H1 (cell line): ENCODE measurements around the gene DES. TPM values are rescaled to one million over a fixed set of nuclear protein-coding genes. Genes with fewer than 3 reads are reported as not detected.

Experiments
- CTCF ChIA-PET: fragments of 300-600 bp; sonication (Branson Sonifier 250); formaldehyde crosslinking; loops from one replicate; lab custom pipeline; 2021; ENCODE audit not compliant: partially characterized antibody; lab: Charles Lee
- POLR2A ChIA-PET: fragments of 300-600 bp; sonication (Branson Sonifier 250); formaldehyde crosslinking; loops from one replicate; lab custom pipeline; 2021; ENCODE audit warnings: inconsistent platforms; ENCODE audit not compliant: partially characterized antibody; lab: Charles Lee
- DNase-seq, 2 experiments: peaks; one replicate each; pipeline versions ENCODE4 v3.0.0 to v3.0.0-alpha.2; 2010 to 2022; ENCODE audit warnings: low spot score in 2 of 2, low read depth in 1 of 2, mixed read lengths in 1 of 2
- FAIRE-seq: peaks from 2 replicates; lab custom pipeline; 2011; peaks lifted over from hg19 to GRCh38; lab: Jason Lieb, UNC
- H2AFZ ChIP-seq: 2 replicates; pipeline ENCODE4 v1.8.1; 2012; ENCODE audit warnings: low read length, inconsistent platforms
- H2AK5ac ChIP-seq: 2 replicates; pipeline ENCODE4 v1.6.1; 2013; ENCODE audit warnings: low read depth, low read length
- H2BK120ac ChIP-seq: replicated peaks from 2 replicates; pipeline ENCODE3; 2013; ENCODE audit warnings: low read depth, low read length, inconsistent platforms
- H2BK12ac ChIP-seq: 2 replicates; pipeline ENCODE4 v1.6.1; 2013; ENCODE audit warnings: low read depth, low read length
- H2BK15ac ChIP-seq: 2 replicates; pipeline ENCODE4 v1.6.1; 2013; ENCODE audit warnings: low read length
- H2BK20ac ChIP-seq: 2 replicates; pipeline ENCODE4 v1.6.1; 2013; ENCODE audit warnings: low read length
- H2BK5ac ChIP-seq: 2 replicates; pipeline ENCODE4 v1.6.1; 2013; ENCODE audit warnings: low read depth, low read length
- H3K14ac ChIP-seq: 2 replicates; pipeline ENCODE4 v1.6.1; 2013; ENCODE audit warnings: inconsistent platforms; ENCODE audit not compliant: insufficient read length
- H3K18ac ChIP-seq: 2 replicates; pipeline ENCODE4 v1.6.1; 2013; ENCODE audit warnings: low read length; ENCODE audit errors: extremely low read depth
- H3K23ac ChIP-seq: 2 replicates; pipeline ENCODE4 v1.6.1; 2013; ENCODE audit warnings: inconsistent platforms; ENCODE audit not compliant: insufficient read length
- H3K23me2 ChIP-seq: 2 replicates; pipeline ENCODE4 v1.6.1; 2013; ENCODE audit warnings: low read depth, low read length
- H3K27ac ChIP-seq: 2 replicates; pipeline ENCODE4 v1.6.1; 2011; ENCODE audit warnings: low read depth, low read length, inconsistent platforms
- H3K27me3 ChIP-seq, 4 experiments: replicated peaks in 1 of 4; 1 replicate in 1 of 4; 2 replicates in 3 of 4; pipeline versions ENCODE4 v1.6.1 to v1.8.1; 2011 to 2013; ENCODE audit warnings: low read length in 3 of 4, mild to moderate bottlenecking in 3 of 4, inconsistent platforms in 2 of 4, mixed read lengths in 2 of 4, moderate library complexity in 1 of 4; ENCODE audit not compliant: control insufficient read depth in 3 of 4, insufficient read depth in 3 of 4; ENCODE audit errors: extremely low read depth in 1 of 4
- H3K36me3 ChIP-seq, 4 experiments: 2 replicates each; pipeline versions ENCODE4 v1.6.1 to v1.8.1; 2011 to 2013; ENCODE audit warnings: mild to moderate bottlenecking in 4 of 4, low read length in 3 of 4, moderate library complexity in 2 of 4, control low read depth in 1 of 4, inconsistent platforms in 1 of 4; ENCODE audit not compliant: insufficient read depth in 4 of 4, control insufficient read depth in 2 of 4
- H3K4ac ChIP-seq: replicated peaks from 2 replicates; pipeline ENCODE3; 2013; ENCODE audit warnings: low read length, low read depth, mixed read lengths, inconsistent platforms; ENCODE audit not compliant: insufficient read length
- H3K4me1 ChIP-seq, 4 experiments: replicated peaks in 1 of 4; 1 replicate in 1 of 4; 2 replicates in 3 of 4; pipeline versions ENCODE4 v1.6.1 to v1.8.1; 2011 to 2013; ENCODE audit warnings: low read length in 3 of 4, inconsistent platforms in 2 of 4, mixed read lengths in 1 of 4; ENCODE audit not compliant: insufficient read depth in 4 of 4, control insufficient read depth in 3 of 4
- H3K4me2 ChIP-seq, 2 experiments: 2 replicates each; pipeline versions ENCODE4 v1.6.1 to v1.8.1; 2011 to 2013; ENCODE audit warnings: low read depth in 2 of 2, low read length in 2 of 2, control low read depth in 1 of 2, inconsistent platforms in 1 of 2, mild to moderate bottlenecking in 1 of 2; ENCODE audit not compliant: insufficient read depth in 1 of 2
- H3K4me3 ChIP-seq, 4 experiments: fragments of 200-600, 300-600 bp in 1 of 4; sonication (generic), shearing (Covaris generic), sonication (Bioruptor Twin) in 1 of 4; 2 replicates each; pipeline versions ENCODE4 v1.5.1 to v1.8.1; 2011 to 2016; ENCODE audit warnings: low read length in 4 of 4, low read depth in 3 of 4, control low read depth in 2 of 4, inconsistent platforms in 2 of 4, mild to moderate bottlenecking in 2 of 4, mixed read lengths in 1 of 4, moderate library complexity in 1 of 4; ENCODE audit not compliant: insufficient read depth in 2 of 4; ENCODE audit errors: extremely low read depth in 1 of 4
- H3K56ac ChIP-seq: replicated peaks from 2 replicates; pipeline ENCODE3; 2013; ENCODE audit warnings: low read depth, mild to moderate bottlenecking, mixed read lengths, low read length, inconsistent platforms; ENCODE audit not compliant: insufficient read length
- H3K79me1 ChIP-seq: 2 replicates; pipeline ENCODE4 v1.6.1; 2013; ENCODE audit warnings: low read depth, low read length, control low read depth
- H3K79me2 ChIP-seq, 2 experiments: 2 replicates each; pipeline versions ENCODE4 v1.6.1 to v1.8.1; 2012 to 2013; ENCODE audit warnings: low read length in 2 of 2, mild to moderate bottlenecking in 2 of 2, inconsistent platforms in 1 of 2; ENCODE audit not compliant: insufficient read depth in 2 of 2, control insufficient read depth in 1 of 2
- H3K9ac ChIP-seq, 4 experiments: replicated peaks in 1 of 4; 1 replicate in 1 of 4; 2 replicates in 3 of 4; pipeline versions ENCODE4 v1.6.1 to v1.8.1; 2011 to 2013; ENCODE audit warnings: low read depth in 3 of 4, low read length in 3 of 4, control low read depth in 2 of 4, mild to moderate bottlenecking in 2 of 4, moderate library complexity in 2 of 4, inconsistent platforms in 1 of 4; ENCODE audit errors: extremely low read depth in 1 of 4
- H3K9me3 ChIP-seq, 2 experiments: 2 replicates each; pipeline versions ENCODE4 v1.6.1 to v1.8.1; 2012 to 2013; ENCODE audit warnings: mild to moderate bottlenecking in 2 of 2, moderate library complexity in 2 of 2, control low read depth in 1 of 2, inconsistent platforms in 1 of 2, low read depth in 1 of 2, low read length in 1 of 2, mixed read lengths in 1 of 2; ENCODE audit not compliant: insufficient read depth in 2 of 2
- H4K20me1 ChIP-seq, 2 experiments: replicated peaks in 1 of 2; 2 replicates each; pipeline versions ENCODE3 to v1.8.1; 2011 to 2013; ENCODE audit warnings: inconsistent platforms in 2 of 2, low read length in 2 of 2, mild to moderate bottlenecking in 1 of 2; ENCODE audit not compliant: insufficient read depth in 2 of 2, control insufficient read depth in 1 of 2
- H4K5ac ChIP-seq: 2 replicates; pipeline ENCODE4 v1.6.1; 2013; ENCODE audit warnings: low read length, low read depth, mixed read lengths, inconsistent platforms; ENCODE audit not compliant: insufficient read length
- H4K8ac ChIP-seq: 2 replicates; pipeline ENCODE4 v1.8.0; 2013; ENCODE audit warnings: mild to moderate bottlenecking, moderate library complexity, low read length, inconsistent platforms; ENCODE audit not compliant: insufficient read depth; ENCODE audit errors: extremely low read depth
- H4K91ac ChIP-seq: replicated peaks from 2 replicates; pipeline ENCODE3; 2013; ENCODE audit warnings: low read length, mixed read lengths, inconsistent platforms; ENCODE audit not compliant: insufficient read length
- BRCA1 ChIP-seq: IDR thresholded peaks from 2 replicates; pipeline ENCODE4 v1.6.1; 2012; ENCODE audit warnings: low read depth, low read length, improper control_type of control experiment
- EGR1 ChIP-seq: IDR thresholded peaks from 2 replicates; pipeline ENCODE4 v1.6.1; 2011; ENCODE audit warnings: low read depth, low read length, borderline replicate concordance
- EP300 ChIP-seq, 2 experiments: IDR thresholded peaks; 1 replicate in 1 of 2; 2 replicates in 1 of 2; pipeline ENCODE4 v1.6.1; 2011 to 2012; ENCODE audit warnings: low read depth in 2 of 2, low read length in 2 of 2, mild to moderate bottlenecking in 2 of 2, borderline replicate concordance in 1 of 2, inconsistent platforms in 1 of 2, moderate library complexity in 1 of 2
- JUN ChIP-seq: IDR thresholded peaks from 2 replicates; pipeline ENCODE4 v1.6.1; 2011; ENCODE audit warnings: low read depth, mild to moderate bottlenecking, improper control_type of control experiment, low read length
- NANOG ChIP-seq: IDR thresholded peaks from 2 replicates; pipeline ENCODE4 v1.6.1; 2011; ENCODE audit warnings: low read length, low read depth, mild to moderate bottlenecking, inconsistent platforms; ENCODE audit not compliant: insufficient read depth, poor library complexity, severe bottlenecking
- PHF8 ChIP-seq: fragments of 200-600 bp; sonication (generic); conservative IDR thresholded peaks from 2 replicates; pipeline ENCODE4 v1.7.1; 2012; ENCODE audit warnings: low read depth, mild to moderate bottlenecking, inconsistent platforms, low read length, moderate library complexity
- POLR2AphosphoS5 ChIP-seq: IDR thresholded peaks from 2 replicates; pipeline ENCODE4 v1.6.1; 2011; ENCODE audit warnings: low read depth, low read length
- TAF1 ChIP-seq: IDR thresholded peaks from 2 replicates; pipeline ENCODE4 v1.6.1; 2011; ENCODE audit warnings: mild to moderate bottlenecking, low read depth, low read length
- TCF12 ChIP-seq: IDR thresholded peaks from 2 replicates; pipeline ENCODE4 v1.6.1; 2011; ENCODE audit warnings: low read depth, mild to moderate bottlenecking, low read length
- WGBS, 2 experiments: shearing (Covaris generic) in 1 of 2; methylation state at CpG; one replicate each; pipeline versions ENCODE4 v1.1.6 to v1.1.7; 2013 to 2015; ENCODE audit warnings: low lambda C conversion rate in 2 of 2, mixed read lengths in 2 of 2, inconsistent platforms in 1 of 2, low coverage in 1 of 2, missing lambda C conversion rate in 1 of 2; ENCODE audit not compliant: insufficient replicate concordance in 2 of 2, insufficient coverage in 1 of 2, insufficient read length in 1 of 2; ENCODE audit errors: extremely low coverage in 1 of 2, missing lambda C conversion rate in 1 of 2; 5-methylcytosine and 5-hydroxymethylcytosine counted together
- polyA plus RNA-seq, 7 experiments: library from polyadenylated mRNA; depleted of rRNA in 3 of 7; stranded (reverse) in 5 of 7; unstranded in 2 of 7; fragments of >200 nt in 5 of 7; fragments of 200-250 nt in 2 of 7; gene quantifications; 1 replicate in 5 of 7; 2 replicates in 1 of 7; 4 replicates in 1 of 7; pipeline versions ENCODE4 v1.2.1 to v1.2.3, GENCODE V29; 2011 to 2013; ENCODE audit warnings: missing spikeins in 2 of 7, mixed read lengths in 2 of 7
- total RNA-seq: library from RNA; stranded (reverse); fragmentation: NEBNext Ultra II Directional; extraction: Animal tissue kit (Norgen Biotek cat#: 25700); gene quantifications from 2 replicates; pipeline ENCODE4 v1.2.1, GENCODE V29; 2021

DES gene
- total and polyA plus RNA-seq, 2 of the 8 experiments (the other 6 are each of a cell fraction or from before 2014, with no cell fraction given), result 1.8 to 4.3 TPM

- CTCF ChIA-PET, result interaction anchor here (0.6 to 2.3 kb wide), 6 partner anchors 11 to 259 kb away, joined by 3 to 8 read pairs (median 4); no protein-coding TSS in a partner anchor
- no peak overlapping the region for H2BK15ac ChIP-seq
- H2AFZ ChIP-seq, result no peak overlapping the region
- 90% methylated on average over 13 of the region's 13 CpGs; no CpG with 5 or more reads in 1 of the 2 experiments for WGBS, 2 experiments
- TF ChIP-seq NANOG (no peak), EP300 (IDR thresholded peaks at IDR 0.05; ENCODE audit: borderline replicate concordance in 1 of 2, low read depth in 2 of 2, low read length in 2 of 2) (no peak), TCF12 (no peak), JUN (no peak), PHF8 (no peak), TAF1 (no peak), BRCA1 (no peak), EGR1 (no peak), POLR2AphosphoS5 (no peak)
- TF ChIP-seq, all 59 proteins: peak for 0
- Histone ChIP-seq H3K4me1 (no peaks in the 10 kb centered on the region), H3K9me3 (no peaks in the 10 kb centered on the region), H2BK12ac (no peak overlapping the region), H3K4me2 (no peak overlapping the region), H2AK5ac (no peak overlapping the region), H4K5ac (no peak overlapping the region), H3K79me2 (no peaks in the 10 kb centered on the region), H4K20me1 (peaks cover 0 to 3% of the 10 kb centered on the region in 2 experiments), H3K27ac (no peak overlapping the region), H3K27me3 (no peaks in the 10 kb centered on the region), H3K4ac (no peak overlapping the region), H3K14ac (no peak overlapping the region), H3K9ac (no peak overlapping the region), H3K56ac (no peak overlapping the region), H2BK20ac (no peak overlapping the region), H2BK5ac (no peak overlapping the region), H4K91ac (no peak overlapping the region), H2BK120ac (no peak overlapping the region), H3K79me1 (no peaks in the 10 kb centered on the region), H3K23ac (no peak overlapping the region), H3K36me3 (peaks cover 2 to 21% (median 12%) of the 10 kb centered on the region in 4 experiments; a peak in 7 of 8 replicates), H4K8ac (no peak overlapping the region), H3K18ac (no peak overlapping the region), H3K23me2 (no peaks in the 10 kb centered on the region), H3K4me3 (no peak overlapping the region)
- DNase-seq (no peak), FAIRE-seq (no peak)
- POLR2A ChIA-PET, result interaction anchor here (0.7 to 1.8 kb wide), 5 partner anchors 9 to 108 kb away, joined by 3 to 6 read pairs (median 4); partner anchors contain the start of genes DNAJB2 and DNPEP
These were observed 39.9 kb upstream of the DES start for GRCh38 chr2:219378163-219378851.
